ENCODE measurements around the gene RNF208. TPM values are rescaled to one million over a fixed set of nuclear protein-coding genes. Genes with fewer than 3 reads are reported as not detected.

RNF208 gene
- total and polyA plus RNA-seq, 9 of the 15 experiments (the other 6 are each of a cell fraction or from before 2014, with no cell fraction given) = 0.15 to 6.9 (median 0.50) TPM; not detected in 2

GRCh38 chr9:137253717-137254623 lies 31.9 kb upstream of the RNF208 start (continued):
- TF ChIP-seq ZNF740 (CRISPR knock-in tag; IDR thresholded peaks at IDR 0.05) (no peak; the same call in 1 of the 2 replicates), ZNF740 (tag; IDR thresholded peaks at IDR 0.05) (no peak), SAP30 (IDR thresholded peaks at IDR 0.05; ENCODE audit: borderline replicate concordance, insufficient read depth, low read depth, low read length, poor library complexity, severe bottlenecking) (no peak), ZNF778 (CRISPR knock-in tag; IDR thresholded peaks at IDR 0.05) (no peak), HINFP (tag; conservative IDR thresholded peaks at IDR 0.05; ENCODE audit: low read depth) (no peak), BRF1 (IDR thresholded peaks at IDR 0.05; ENCODE audit: borderline replicate concordance, extremely low read depth, insufficient read length) (no peak), HDAC2 (IDR thresholded peaks at IDR 0.05) (peak; percentile 14; the same call in 1 of the 2 replicates), ZNF436 (CRISPR knock-in tag; IDR thresholded peaks at IDR 0.05) (peak; percentile 95), ZEB2 (IDR thresholded peaks at IDR 0.05) (no peak), HIVEP1 (CRISPR knock-in tag; IDR thresholded peaks at IDR 0.05) (no peak), FOSL1 (tag; conservative IDR thresholded peaks at IDR 0.05) (no peak), HCFC1 (IDR thresholded peaks at IDR 0.05; ENCODE audit: low read depth, low read length) (no peak)
- TF ChIP-seq, protein P1, sequence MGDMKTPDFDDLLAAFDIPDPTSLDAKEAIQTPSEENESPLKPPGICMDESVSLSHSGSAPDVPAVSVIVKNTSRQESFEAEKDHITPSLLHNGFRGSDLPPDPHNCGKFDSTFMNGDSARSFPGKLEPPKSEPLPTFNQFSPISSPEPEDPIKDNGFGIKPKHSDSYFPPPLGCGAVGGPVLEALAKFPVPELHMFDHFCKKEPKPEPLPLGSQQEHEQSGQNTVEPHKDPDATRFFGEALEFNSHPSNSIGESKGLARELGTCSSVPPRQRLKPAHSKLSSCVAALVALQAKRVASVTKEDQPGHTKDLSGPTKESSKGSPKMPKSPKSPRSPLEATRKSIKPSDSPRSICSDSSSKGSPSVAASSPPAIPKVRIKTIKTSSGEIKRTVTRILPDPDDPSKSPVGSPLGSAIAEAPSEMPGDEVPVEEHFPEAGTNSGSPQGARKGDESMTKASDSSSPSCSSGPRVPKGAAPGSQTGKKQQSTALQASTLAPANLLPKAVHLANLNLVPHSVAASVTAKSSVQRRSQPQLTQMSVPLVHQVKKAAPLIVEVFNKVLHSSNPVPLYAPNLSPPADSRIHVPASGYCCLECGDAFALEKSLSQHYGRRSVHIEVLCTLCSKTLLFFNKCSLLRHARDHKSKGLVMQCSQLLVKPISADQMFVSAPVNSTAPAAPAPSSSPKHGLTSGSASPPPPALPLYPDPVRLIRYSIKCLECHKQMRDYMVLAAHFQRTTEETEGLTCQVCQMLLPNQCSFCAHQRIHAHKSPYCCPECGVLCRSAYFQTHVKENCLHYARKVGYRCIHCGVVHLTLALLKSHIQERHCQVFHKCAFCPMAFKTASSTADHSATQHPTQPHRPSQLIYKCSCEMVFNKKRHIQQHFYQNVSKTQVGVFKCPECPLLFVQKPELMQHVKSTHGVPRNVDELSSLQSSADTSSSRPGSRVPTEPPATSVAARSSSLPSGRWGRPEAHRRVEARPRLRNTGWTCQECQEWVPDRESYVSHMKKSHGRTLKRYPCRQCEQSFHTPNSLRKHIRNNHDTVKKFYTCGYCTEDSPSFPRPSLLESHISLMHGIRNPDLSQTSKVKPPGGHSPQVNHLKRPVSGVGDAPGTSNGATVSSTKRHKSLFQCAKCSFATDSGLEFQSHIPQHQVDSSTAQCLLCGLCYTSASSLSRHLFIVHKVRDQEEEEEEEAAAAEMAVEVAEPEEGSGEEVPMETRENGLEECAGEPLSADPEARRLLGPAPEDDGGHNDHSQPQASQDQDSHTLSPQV (IDR thresholded peaks at IDR 0.05) = no peak
- TF ChIP-seq, protein P2, sequence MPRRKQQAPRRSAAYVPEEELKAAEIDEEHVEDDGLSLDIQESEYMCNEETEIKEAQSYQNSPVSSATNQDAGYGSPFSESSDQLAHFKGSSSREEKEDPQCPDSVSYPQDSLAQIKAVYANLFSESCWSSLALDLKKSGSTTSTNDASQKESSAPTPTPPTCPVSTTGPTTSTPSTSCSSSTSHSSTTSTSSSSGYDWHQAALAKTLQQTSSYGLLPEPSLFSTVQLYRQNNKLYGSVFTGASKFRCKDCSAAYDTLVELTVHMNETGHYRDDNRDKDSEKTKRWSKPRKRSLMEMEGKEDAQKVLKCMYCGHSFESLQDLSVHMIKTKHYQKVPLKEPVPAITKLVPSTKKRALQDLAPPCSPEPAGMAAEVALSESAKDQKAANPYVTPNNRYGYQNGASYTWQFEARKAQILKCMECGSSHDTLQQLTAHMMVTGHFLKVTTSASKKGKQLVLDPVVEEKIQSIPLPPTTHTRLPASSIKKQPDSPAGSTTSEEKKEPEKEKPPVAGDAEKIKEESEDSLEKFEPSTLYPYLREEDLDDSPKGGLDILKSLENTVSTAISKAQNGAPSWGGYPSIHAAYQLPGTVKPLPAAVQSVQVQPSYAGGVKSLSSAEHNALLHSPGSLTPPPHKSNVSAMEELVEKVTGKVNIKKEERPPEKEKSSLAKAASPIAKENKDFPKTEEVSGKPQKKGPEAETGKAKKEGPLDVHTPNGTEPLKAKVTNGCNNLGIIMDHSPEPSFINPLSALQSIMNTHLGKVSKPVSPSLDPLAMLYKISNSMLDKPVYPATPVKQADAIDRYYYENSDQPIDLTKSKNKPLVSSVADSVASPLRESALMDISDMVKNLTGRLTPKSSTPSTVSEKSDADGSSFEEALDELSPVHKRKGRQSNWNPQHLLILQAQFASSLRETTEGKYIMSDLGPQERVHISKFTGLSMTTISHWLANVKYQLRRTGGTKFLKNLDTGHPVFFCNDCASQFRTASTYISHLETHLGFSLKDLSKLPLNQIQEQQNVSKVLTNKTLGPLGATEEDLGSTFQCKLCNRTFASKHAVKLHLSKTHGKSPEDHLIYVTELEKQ (CRISPR knock-in tag; IDR thresholded peaks at IDR 0.05) = no peak

All from K562 (cell line).